OCI-LY3 (cell line): ENCODE results near the gene NR5A1.

ENCODE experiments used
- H2AFZ ChIP-seq: fragments of 200-600, 300-600 bp; shearing (Covaris generic); 2 replicates; pipeline ENCODE4 v1.6.0; 2014; ENCODE audit warnings: antibody characterized with exemption, low read depth, low read length
- H3K27ac ChIP-seq: fragments of 200-600, 300-600 bp; sonication (generic); 2 replicates; pipeline ENCODE4 v1.5.1; 2014; ENCODE audit warnings: mild to moderate bottlenecking, low read length, moderate library complexity, mixed read lengths
- H3K27me3 ChIP-seq: fragments of 200-600, 300-600 bp; sonication (generic); 2 replicates; pipeline ENCODE4 v1.6.1; 2014; ENCODE audit warnings: low read depth, low read length, mixed read lengths
- H3K36me3 ChIP-seq: fragments of 200-600, 300-600 bp; sonication (generic); replicated peaks from 2 replicates; pipeline ENCODE3; 2014; ENCODE audit warnings: low read depth, low read length, mixed read lengths
- H3K4me1 ChIP-seq: fragments of 300-600, 200-600 bp; sonication (generic); 2 replicates; pipeline ENCODE4 v1.6.1; 2014; ENCODE audit warnings: low read length, mixed read lengths
- H3K4me2 ChIP-seq: fragments of 200-600, 300-600 bp; sonication (generic); 2 replicates; pipeline ENCODE4 v1.6.1; 2014; ENCODE audit warnings: low read length, mixed read lengths
- H3K4me3 ChIP-seq: fragments of 300-600, 200-600 bp; sonication (generic); 2 replicates; pipeline ENCODE4 v1.5.1; 2014; ENCODE audit warnings: antibody characterized with exemption, mild to moderate bottlenecking, low read length, moderate library complexity
- H3K79me2 ChIP-seq: fragments of 300-600, 200-600 bp; shearing (Covaris generic); 2 replicates; pipeline ENCODE4 v1.6.1; 2014; ENCODE audit warnings: mild to moderate bottlenecking, low read length, mixed read lengths
- H3K9ac ChIP-seq: fragments of 300-600, 200-600 bp; shearing (Covaris generic); 2 replicates; pipeline ENCODE4 v1.6.0; 2014; ENCODE audit warnings: mild to moderate bottlenecking, low read length, moderate library complexity
- H3K9me3 ChIP-seq: fragments of 200-600, 300-600 bp; shearing (Covaris generic); 2 replicates; pipeline ENCODE4 v1.6.1; 2014; ENCODE audit warnings: low read length, mixed read lengths; ENCODE audit not compliant: insufficient read depth
- H4K20me1 ChIP-seq: fragments of 200-600, 300-600 bp; sonication (generic); 2 replicates; pipeline ENCODE4 v1.6.1; 2016; ENCODE audit warnings: low read length, mixed read lengths; ENCODE audit not compliant: insufficient read depth
- CTCF ChIP-seq: fragments of 200-600, 300-600 bp; sonication (generic); IDR thresholded peaks from 2 replicates; pipeline ENCODE4 v1.5.1; 2014; ENCODE audit warnings: antibody characterized with exemption, low read length, low read depth
- EZH2phosphoT487 ChIP-seq: fragments of 200-600 bp; shearing (Covaris generic); IDR thresholded peaks from 2 replicates; pipeline ENCODE4 v1.6.1; 2018; ENCODE audit warnings: antibody characterized with exemption, mixed run types, low read depth

The NR5A1 gene

GRCh38 chr9:124487260-124488182 is 19.7 kb downstream of the NR5A1 start:
- H3K27me3 ChIP-seq, result peaks cover 3% of the 10 kb centered on the region; the same call in 1 of the 2 replicates
- TF ChIP-seq CTCF, result no peak
- TF ChIP-seq EZH2phosphoT487, result no peak
- no peak overlapping the region for H3K27ac ChIP-seq
- H3K4me3 ChIP-seq, result no peak overlapping the region
- no peak overlapping the region for H3K4me2 ChIP-seq
- H3K36me3 ChIP-seq, result no peaks in the 10 kb centered on the region
- H3K9me3 ChIP-seq, result no peaks in the 10 kb centered on the region
- H4K20me1 ChIP-seq, result no peaks in the 10 kb centered on the region
- no peak overlapping the region for H2AFZ ChIP-seq
- H3K4me1 ChIP-seq, result no peaks in the 10 kb centered on the region
- no peak overlapping the region for H3K9ac ChIP-seq
- H3K79me2 ChIP-seq, result no peaks in the 10 kb centered on the region

- Histone ChIP-seq H3K9ac (no peak overlapping the region), H3K9me3 (no peaks in the 10 kb centered on the region), H2AFZ (no peak overlapping the region), H3K79me2 (no peaks in the 10 kb centered on the region), H3K27ac (no peak overlapping the region), H3K4me1 (no peaks in the 10 kb centered on the region), H4K20me1 (no peaks in the 10 kb centered on the region), H3K27me3 (peaks cover 3% of the 10 kb centered on the region; the same call in 1 of the 2 replicates), H3K4me3 (no peak overlapping the region), H3K36me3 (no peaks in the 10 kb centered on the region), H3K4me2 (no peak overlapping the region)
- TF ChIP-seq CTCF (no peak), EZH2phosphoT487 (no peak)
These were observed 20.4 kb downstream of the NR5A1 start for GRCh38 chr9:124486778-124487259.

- TF ChIP-seq EZH2phosphoT487 (no peak), CTCF (no peak)
- H3K79me2 ChIP-seq, result no peaks in the 10 kb centered on the region
- no peaks in the 10 kb centered on the region; the same call in 1 of the 2 replicates for H3K27me3 ChIP-seq
- no peak overlapping the region for H3K4me2 ChIP-seq
- no peaks in the 10 kb centered on the region for H4K20me1 ChIP-seq
- no peak overlapping the region for H3K9ac ChIP-seq
- no peaks in the 10 kb centered on the region for H3K36me3 ChIP-seq
- H3K4me3 ChIP-seq, result no peak overlapping the region
- H3K9me3 ChIP-seq, result no peaks in the 10 kb centered on the region
- no peak overlapping the region for H3K27ac ChIP-seq
- H3K4me1 ChIP-seq, result no peaks in the 10 kb centered on the region
- H2AFZ ChIP-seq, result no peak overlapping the region
These were observed 21.3 kb downstream of the NR5A1 start for GRCh38 chr9:124485936-124486335.

GRCh38 chr9:124485201-124485600 is 22.0 kb downstream of the NR5A1 start:
- no peaks in the 10 kb centered on the region for H3K36me3 ChIP-seq
- H3K4me2 ChIP-seq, result no peak overlapping the region
- H3K27me3 ChIP-seq, result no peaks in the 10 kb centered on the region; the same call in 1 of the 2 replicates
- H3K9me3 ChIP-seq, result no peaks in the 10 kb centered on the region
- TF ChIP-seq CTCF (no peak), EZH2phosphoT487 (no peak)
- no peak overlapping the region for H3K4me3 ChIP-seq
- no peak overlapping the region for H3K27ac ChIP-seq
- no peaks in the 10 kb centered on the region for H4K20me1 ChIP-seq
- H2AFZ ChIP-seq, result no peak overlapping the region
- no peak overlapping the region for H3K9ac ChIP-seq
- peaks cover 3% of the 10 kb centered on the region for H3K4me1 ChIP-seq
- no peaks in the 10 kb centered on the region for H3K79me2 ChIP-seq
